Parathyroid adenoma (tissue), 2 donors: ENCODE data around the gene LRRC15.

Experiments
- H2AFZ ChIP-seq: fragments of 300-600 bp; sonication (generic); one replicate; pipeline ENCODE4 v1.7.0; 2017; ENCODE audit warnings: antibody characterized with exemption, mild to moderate bottlenecking
- H3K27ac ChIP-seq: fragments of 300-600 bp; sonication (generic); one replicate; pipeline ENCODE4 v1.7.0; 2017
- H3K27me3 ChIP-seq: fragments of 300-600 bp; sonication (generic); one replicate; pipeline ENCODE4 v1.7.0; 2017; ENCODE audit warnings: low read length; ENCODE audit not compliant: control insufficient read depth, insufficient read depth
- H3K36me3 ChIP-seq: fragments of 300-600 bp; sonication (generic); one replicate; pipeline ENCODE4 v1.7.0; 2017; ENCODE audit warnings: low read length; ENCODE audit not compliant: control insufficient read depth, insufficient read depth
- H3K4me1 ChIP-seq: fragments of 300-600 bp; sonication (generic); one replicate; pipeline ENCODE4 v1.7.0; 2017; ENCODE audit warnings: control low read depth
- H3K4me2 ChIP-seq: fragments of 300-600 bp; sonication (generic); one replicate; pipeline ENCODE4 v1.7.0; 2017; ENCODE audit warnings: low read length
- H3K4me3 ChIP-seq: fragments of 300-600 bp; sonication (generic); one replicate; pipeline ENCODE4 v1.7.0; 2017; ENCODE audit warnings: low read depth, low read length
- H3K79me2 ChIP-seq: fragments of 300-600 bp; sonication (generic); one replicate; pipeline ENCODE4 v1.7.0; 2017; ENCODE audit warnings: control low read depth
- H3K9ac ChIP-seq: fragments of 300-600 bp; sonication (generic); one replicate; pipeline ENCODE4 v1.7.0; 2017; ENCODE audit warnings: mild to moderate bottlenecking
- H3K9me3 ChIP-seq: fragments of 300-600 bp; sonication (generic); one replicate; pipeline ENCODE4 v1.7.0; 2017; ENCODE audit warnings: low read length; ENCODE audit not compliant: control insufficient read depth
- CTCF ChIP-seq: fragments of 300-600 bp; sonication (generic); IDR thresholded peaks from one replicate; pipeline ENCODE4 v1.7.0; 2017; ENCODE audit warnings: antibody characterized with exemption, mild to moderate bottlenecking
- donor health status: primary hyperparathyroidism.

Gene LRRC15

GRCh38 chr3:194330579-194330978 lies 39.0 kb downstream of the LRRC15 start:
- Histone ChIP-seq H2AFZ (no peak overlapping the region), H3K27me3 (no peaks in the 10 kb centered on the region), H3K4me3 (no peak overlapping the region), H3K36me3 (no peaks in the 10 kb centered on the region), H3K79me2 (no peaks in the 10 kb centered on the region), H3K4me2 (no peak overlapping the region), H3K9ac (no peak overlapping the region), H3K4me1 (peaks cover 7% of the 10 kb centered on the region), H3K9me3 (no peaks in the 10 kb centered on the region), H3K27ac (peak overlapping the region; percentile 24)
- no peak for TF ChIP-seq CTCF

GRCh38 chr3:194330160-194330559 lies 39.4 kb downstream of the LRRC15 start:
- Histone ChIP-seq H3K9ac (no peak overlapping the region), H3K4me1 (peaks cover 7% of the 10 kb centered on the region), H2AFZ (no peak overlapping the region), H3K4me2 (no peak overlapping the region), H3K27me3 (no peaks in the 10 kb centered on the region), H3K27ac (no peak overlapping the region), H3K36me3 (no peaks in the 10 kb centered on the region), H3K4me3 (no peak overlapping the region), H3K79me2 (no peaks in the 10 kb centered on the region), H3K9me3 (no peaks in the 10 kb centered on the region)
- no peak for TF ChIP-seq CTCF

GRCh38 chr3:194329583-194329965 lies 40.0 kb downstream of the LRRC15 start:
- no peak overlapping the region for H3K4me2 ChIP-seq
- peaks cover 7% of the 10 kb centered on the region for H3K4me1 ChIP-seq
- H3K27ac ChIP-seq, result no peak overlapping the region

GRCh38 chr3:194328942-194329582 lies 40.5 kb downstream of the LRRC15 start:
- no peak overlapping the region for H3K9ac ChIP-seq
- H2AFZ ChIP-seq, result no peak overlapping the region
- H3K4me2 ChIP-seq, result no peak overlapping the region
- no peaks in the 10 kb centered on the region for H3K36me3 ChIP-seq
- H3K27ac ChIP-seq, result no peak overlapping the region
- peaks cover 9% of the 10 kb centered on the region for H3K4me1 ChIP-seq
- H3K27me3 ChIP-seq, result no peaks in the 10 kb centered on the region
- H3K9me3 ChIP-seq, result no peaks in the 10 kb centered on the region
- no peak overlapping the region for H3K4me3 ChIP-seq
- no peak for TF ChIP-seq CTCF
- H3K79me2 ChIP-seq, result no peaks in the 10 kb centered on the region

More at GRCh38 chr3:194329583-194329965, 40.0 kb downstream of the LRRC15 start:
- no peaks in the 10 kb centered on the region for H3K9me3 ChIP-seq
- no peak for TF ChIP-seq CTCF
- H2AFZ ChIP-seq, result no peak overlapping the region
- no peak overlapping the region for H3K4me3 ChIP-seq
- no peaks in the 10 kb centered on the region for H3K79me2 ChIP-seq
- H3K9ac ChIP-seq, result no peak overlapping the region
- no peaks in the 10 kb centered on the region for H3K27me3 ChIP-seq
- H3K36me3 ChIP-seq, result no peaks in the 10 kb centered on the region

GRCh38 chr3:194328053-194328657 lies 41.4 kb downstream of the LRRC15 start:
- no peak overlapping the region for H2AFZ ChIP-seq
- no peak overlapping the region for H3K4me3 ChIP-seq
- H3K27me3 ChIP-seq, result no peaks in the 10 kb centered on the region
- no peak overlapping the region for H3K27ac ChIP-seq
- H3K9me3 ChIP-seq, result no peaks in the 10 kb centered on the region
- no peaks in the 10 kb centered on the region for H3K36me3 ChIP-seq
- no peak overlapping the region for H3K4me2 ChIP-seq
- no peak overlapping the region for H3K9ac ChIP-seq
- no peaks in the 10 kb centered on the region for H3K79me2 ChIP-seq
- TF ChIP-seq CTCF, result no peak
- peaks cover 15% of the 10 kb centered on the region for H3K4me1 ChIP-seq
